HepG2 (cell line): ENCODE data around the gene MRPL43. TPM values are rescaled to one million over a fixed set of nuclear protein-coding genes. Genes with fewer than 3 reads are reported as not detected.
"Not testable (repeated sequence)": the region's sequence is repeated elsewhere in the genome, so short reads cannot be mapped to it uniquely, and the experiment has no call there.

Source experiments
- FOXK1 ChIP-seq: sonication (generic); formaldehyde crosslinking; IDR thresholded peaks from 2 replicates; pipeline ENCODE4 v1.4.0; 2020; ENCODE audit warnings: low read depth, missing genetic modification reagents, borderline replicate concordance
- HNF4G ChIP-seq, 2 experiments: sonication (generic) in 1 of 2; formaldehyde crosslinking in 1 of 2; IDR thresholded peaks; 2 replicates each; pipeline versions ENCODE4 v1.4.0 to v1.6.1; 2011 to 2020; ENCODE audit warnings: borderline replicate concordance in 2 of 2, low read depth in 2 of 2, mild to moderate bottlenecking in 2 of 2, low read length in 1 of 2, missing genetic modification reagents in 1 of 2, moderate library complexity in 1 of 2
- NR2F6 ChIP-seq, 2 experiments: IDR thresholded peaks; 2 replicates each; pipeline ENCODE4 v1.6.1; 2016; ENCODE audit warnings: antibody characterized with exemption in 1 of 2, mild to moderate bottlenecking in 1 of 2
- SOX13 ChIP-seq, 3 experiments: fragments of 450-650 bp in 1 of 3; sonication (generic) in 1 of 3; formaldehyde crosslinking in 1 of 3; IDR thresholded peaks in 2 of 3; conservative IDR thresholded peaks in 1 of 3; 2 replicates each; pipeline versions ENCODE4 v1.5.0 to v1.6.1; 2016 to 2020; ENCODE audit warnings: antibody characterized with exemption in 1 of 3, mild to moderate bottlenecking in 1 of 3, missing compliant biosample characterization in 1 of 3, missing genetic modification reagents in 1 of 3, moderate library complexity in 1 of 3
- SOX5 ChIP-seq: IDR thresholded peaks from 2 replicates; pipeline ENCODE4 v1.6.1; 2016; ENCODE audit warnings: borderline replicate concordance
- SPEN ChIP-seq: sonication (generic); formaldehyde crosslinking; IDR thresholded peaks from 2 replicates; pipeline ENCODE4 v1.5.1; 2020; ENCODE audit warnings: low read depth, mild to moderate bottlenecking, missing genetic modification reagents
- polyA plus RNA-seq, 8 experiments: library from polyadenylated mRNA; depleted of rRNA in 3 of 8; stranded (reverse) in 7 of 8; unstranded in 1 of 8; fragments of >200 nt; fragmentation: Illumina TruSeq in 4 of 8; extraction: Trizol in 4 of 8; gene quantifications; 2 replicates each; pipeline versions ENCODE4 v1.2.1 to v1.2.3, GENCODE V29; 2011 to 2016; ENCODE audit warnings: low read depth in 4 of 8, missing spikeins in 1 of 8, mixed read lengths in 1 of 8; ENCODE audit not compliant: insufficient read depth in 1 of 8
- total RNA-seq, 5 experiments: library from RNA; depleted of rRNA; stranded (reverse); fragments of >200 nt; fragmentation: Illumina TruSeq; extraction: Trizol; gene quantifications; 2 replicates each; pipeline ENCODE4 v1.2.3, GENCODE V29; 2016; ENCODE audit warnings: low read depth in 1 of 5
- TF ChIP-seq, protein P1 (sequence below): sonication (generic); formaldehyde crosslinking; conservative IDR thresholded peaks from 2 replicates; pipeline ENCODE4 v1.4.0; 2020; ENCODE audit warnings: mild to moderate bottlenecking, missing genetic modification reagents, moderate library complexity
- TF ChIP-seq, protein P2 (sequence below): IDR thresholded peaks from 2 replicates; pipeline ENCODE4 v1.6.1; 2018; ENCODE audit warnings: missing genetic modification reagents, mild to moderate bottlenecking, missing compliant biosample characterization

The MRPL43 gene
- total and polyA plus RNA-seq, 2 of the 13 experiments (the other 11 are each of a cell fraction or from before 2014, with no cell fraction given) = 71.0 to 73.7 TPM

DNA sequence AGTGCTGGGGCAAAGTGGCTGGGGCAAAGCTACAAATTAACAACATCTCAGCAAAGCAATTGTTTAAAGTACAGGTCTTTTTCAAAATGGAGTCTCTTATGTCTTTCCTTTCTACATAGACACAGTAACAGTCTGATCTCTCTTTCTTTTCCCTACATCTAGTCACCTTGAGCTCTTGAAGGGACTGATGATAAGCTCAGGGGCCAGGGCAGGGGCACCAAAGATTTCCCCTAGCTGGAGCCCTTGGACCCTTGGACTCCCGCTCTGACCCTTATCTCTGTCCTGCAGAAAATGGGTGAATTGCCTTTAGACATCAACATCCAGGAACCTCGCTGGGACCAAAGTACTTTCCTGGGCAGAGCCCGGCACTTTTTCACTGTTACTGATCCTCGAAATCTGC lies 47.1 kb upstream of the MRPL43 start (continued):
- TF ChIP-seq, protein P1, sequence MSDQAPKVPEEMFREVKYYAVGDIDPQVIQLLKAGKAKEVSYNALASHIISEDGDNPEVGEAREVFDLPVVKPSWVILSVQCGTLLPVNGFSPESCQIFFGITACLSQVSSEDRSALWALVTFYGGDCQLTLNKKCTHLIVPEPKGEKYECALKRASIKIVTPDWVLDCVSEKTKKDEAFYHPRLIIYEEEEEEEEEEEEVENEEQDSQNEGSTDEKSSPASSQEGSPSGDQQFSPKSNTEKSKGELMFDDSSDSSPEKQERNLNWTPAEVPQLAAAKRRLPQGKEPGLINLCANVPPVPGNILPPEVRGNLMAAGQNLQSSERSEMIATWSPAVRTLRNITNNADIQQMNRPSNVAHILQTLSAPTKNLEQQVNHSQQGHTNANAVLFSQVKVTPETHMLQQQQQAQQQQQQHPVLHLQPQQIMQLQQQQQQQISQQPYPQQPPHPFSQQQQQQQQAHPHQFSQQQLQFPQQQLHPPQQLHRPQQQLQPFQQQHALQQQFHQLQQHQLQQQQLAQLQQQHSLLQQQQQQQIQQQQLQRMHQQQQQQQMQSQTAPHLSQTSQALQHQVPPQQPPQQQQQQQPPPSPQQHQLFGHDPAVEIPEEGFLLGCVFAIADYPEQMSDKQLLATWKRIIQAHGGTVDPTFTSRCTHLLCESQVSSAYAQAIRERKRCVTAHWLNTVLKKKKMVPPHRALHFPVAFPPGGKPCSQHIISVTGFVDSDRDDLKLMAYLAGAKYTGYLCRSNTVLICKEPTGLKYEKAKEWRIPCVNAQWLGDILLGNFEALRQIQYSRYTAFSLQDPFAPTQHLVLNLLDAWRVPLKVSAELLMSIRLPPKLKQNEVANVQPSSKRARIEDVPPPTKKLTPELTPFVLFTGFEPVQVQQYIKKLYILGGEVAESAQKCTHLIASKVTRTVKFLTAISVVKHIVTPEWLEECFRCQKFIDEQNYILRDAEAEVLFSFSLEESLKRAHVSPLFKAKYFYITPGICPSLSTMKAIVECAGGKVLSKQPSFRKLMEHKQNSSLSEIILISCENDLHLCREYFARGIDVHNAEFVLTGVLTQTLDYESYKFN (CRISPR knock-in tag) = peak; percentile 93
- TF ChIP-seq NR2F6 (IDR thresholded peaks at IDR 0.05) (peak; percentile 57), NR2F6 (CRISPR knock-in tag; IDR thresholded peaks at IDR 0.05) (peak; percentile 46; the same call in 1 of the 2 replicates), SOX13 (CRISPR knock-in tag; conservative IDR thresholded peaks at IDR 0.05 in 1 of 2, IDR thresholded peaks at IDR 0.05 in 1 of 2) (peak in 1 of 2 experiments; percentile 39; a peak in 1 of 4 replicates), HNF4G (IDR thresholded peaks at IDR 0.05; ENCODE audit: borderline replicate concordance, low read depth, low read length) (peak; percentile 89), HNF4G (CRISPR knock-in tag; IDR thresholded peaks at IDR 0.05; ENCODE audit: borderline replicate concordance, low read depth) (peak; percentile 48; the same call in 1 of the 2 replicates), FOXK1 (CRISPR knock-in tag) (0 out of 2 replicates have a peak, but pooled peaks have one; percentile 21), SOX5 (CRISPR knock-in tag) (peak; percentile 45; the same call in 1 of the 2 replicates), SPEN (peak; percentile 57; the same call in 1 of the 2 replicates)
- not testable (repeated sequence) for TF ChIP-seq SOX13 (IDR thresholded peaks at IDR 0.05)
- TF ChIP-seq, protein P2, sequence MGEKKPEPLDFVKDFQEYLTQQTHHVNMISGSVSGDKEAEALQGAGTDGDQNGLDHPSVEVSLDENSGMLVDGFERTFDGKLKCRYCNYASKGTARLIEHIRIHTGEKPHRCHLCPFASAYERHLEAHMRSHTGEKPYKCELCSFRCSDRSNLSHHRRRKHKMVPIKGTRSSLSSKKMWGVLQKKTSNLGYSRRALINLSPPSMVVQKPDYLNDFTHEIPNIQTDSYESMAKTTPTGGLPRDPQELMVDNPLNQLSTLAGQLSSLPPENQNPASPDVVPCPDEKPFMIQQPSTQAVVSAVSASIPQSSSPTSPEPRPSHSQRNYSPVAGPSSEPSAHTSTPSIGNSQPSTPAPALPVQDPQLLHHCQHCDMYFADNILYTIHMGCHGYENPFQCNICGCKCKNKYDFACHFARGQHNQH (CRISPR knock-in tag) = 0 out of 2 replicates have a peak, but pooled peaks have one; percentile 45
- TF ChIP-seq, all 625 proteins: peak for 71; not testable (repeated sequence) for 554
